HepG2 (cell line): ENCODE results near the gene MTHFS. TPM values are rescaled to one million over a fixed set of nuclear protein-coding genes. Genes with fewer than 3 reads are reported as not detected.

ENCODE experiments used
- DR1 ChIP-seq: sonication (generic); formaldehyde crosslinking; IDR thresholded peaks from 2 replicates; pipeline ENCODE4 v1.8.0; 2021; ENCODE audit warnings: mild to moderate bottlenecking, missing genetic modification reagents, inconsistent platforms
- FOXP1 ChIP-seq, 2 experiments: fragments of 450-650 bp in 1 of 2; IDR thresholded peaks; 2 replicates each; pipeline ENCODE4 v1.6.1; 2017 to 2018; ENCODE audit warnings: antibody characterized with exemption in 1 of 2
- GABPA ChIP-seq, 2 experiments: IDR thresholded peaks; 2 replicates each; pipeline ENCODE4 v1.6.1; 2011 to 2016; ENCODE audit warnings: low read depth in 2 of 2, low read length in 1 of 2, missing biosample characterization in 1 of 2, missing genetic modification characterization in 1 of 2
- HNRNPLL ChIP-seq: fragments of 200-400 bp; formaldehyde crosslinking; IDR thresholded peaks from 2 replicates; pipeline ENCODE4 v1.6.1; 2017; ENCODE audit warnings: mild to moderate bottlenecking, low read depth, low read length; ENCODE audit not compliant: poor library complexity, severe bottlenecking
- JUND ChIP-seq: sonication (generic); formaldehyde crosslinking; IDR thresholded peaks from 2 replicates; pipeline ENCODE4 v1.8.0; 2022; ENCODE audit warnings: mild to moderate bottlenecking, missing genetic modification reagents
- KAT8 ChIP-seq: IDR thresholded peaks from 2 replicates; pipeline ENCODE4 v1.6.1; 2016; ENCODE audit warnings: missing genetic modification reagents, missing compliant biosample characterization
- KMT2A ChIP-seq: sonication (generic); formaldehyde crosslinking; IDR thresholded peaks from 2 replicates; pipeline ENCODE4 v1.4.0; 2020; ENCODE audit warnings: missing genetic modification reagents
- MATR3 ChIP-seq: sonication (generic); formaldehyde crosslinking; IDR thresholded peaks from 2 replicates; pipeline ENCODE4 v1.4.0; 2020; ENCODE audit warnings: missing genetic modification reagents
- MXD3 ChIP-seq: IDR thresholded peaks from 2 replicates; pipeline ENCODE4 v1.6.1; 2016; ENCODE audit warnings: mild to moderate bottlenecking, missing biosample characterization, missing genetic modification reagents
- NFAT5 ChIP-seq: sonication (generic); formaldehyde crosslinking; IDR thresholded peaks from 2 replicates; pipeline ENCODE4 v1.4.0; 2020; ENCODE audit warnings: missing genetic modification reagents
- PAX8 ChIP-seq: sonication (generic); formaldehyde crosslinking; IDR thresholded peaks from 2 replicates; pipeline ENCODE4 v1.8.0; 2022; ENCODE audit warnings: mild to moderate bottlenecking, missing genetic modification reagents, borderline replicate concordance
- PHB2 ChIP-seq: fragments of 450-650 bp; IDR thresholded peaks from 2 replicates; pipeline ENCODE4 v1.6.1; 2018; ENCODE audit not compliant: partially characterized antibody
- PRDM15 ChIP-seq: sonication (generic); formaldehyde crosslinking; IDR thresholded peaks from 2 replicates; pipeline ENCODE4 v1.4.0; 2020; ENCODE audit warnings: missing genetic modification reagents
- SMARCC2 ChIP-seq: fragments of 450-650 bp; IDR thresholded peaks from 2 replicates; pipeline ENCODE4 v1.6.1; 2017; ENCODE audit warnings: antibody characterized with exemption, mild to moderate bottlenecking
- SOX13 ChIP-seq, 3 experiments: fragments of 450-650 bp in 1 of 3; sonication (generic) in 1 of 3; formaldehyde crosslinking in 1 of 3; IDR thresholded peaks in 2 of 3; conservative IDR thresholded peaks in 1 of 3; 2 replicates each; pipeline versions ENCODE4 v1.5.0 to v1.6.1; 2016 to 2020; ENCODE audit warnings: antibody characterized with exemption in 1 of 3, mild to moderate bottlenecking in 1 of 3, missing compliant biosample characterization in 1 of 3, missing genetic modification reagents in 1 of 3, moderate library complexity in 1 of 3
- SRF ChIP-seq: IDR thresholded peaks from 2 replicates; pipeline ENCODE4 v1.6.1; 2011; ENCODE audit warnings: mild to moderate bottlenecking, low read depth, low read length, moderate library complexity
- XBP1 ChIP-seq: sonication (generic); formaldehyde crosslinking; IDR thresholded peaks from 2 replicates; pipeline ENCODE4 v1.5.0; 2020; ENCODE audit warnings: missing genetic modification reagents
- ZNF136 ChIP-seq: sonication (generic); formaldehyde crosslinking; IDR thresholded peaks from 2 replicates; pipeline ENCODE4 v1.8.1; 2022; ENCODE audit warnings: low read depth, mild to moderate bottlenecking, moderate library complexity, missing genetic modification reagents
- ZNF317 ChIP-seq: sonication (generic); formaldehyde crosslinking; IDR thresholded peaks from 2 replicates; pipeline ENCODE4 v1.5.0; 2020; ENCODE audit warnings: mild to moderate bottlenecking, missing genetic modification reagents
- ZNF513 ChIP-seq: sonication (generic); formaldehyde crosslinking; conservative IDR thresholded peaks from 2 replicates; pipeline ENCODE4 v1.5.0; 2020; ENCODE audit warnings: missing genetic modification reagents
- polyA plus RNA-seq, 8 experiments: library from polyadenylated mRNA; depleted of rRNA in 3 of 8; stranded (reverse) in 7 of 8; unstranded in 1 of 8; fragments of >200 nt; fragmentation: Illumina TruSeq in 4 of 8; extraction: Trizol in 4 of 8; gene quantifications; 2 replicates each; pipeline versions ENCODE4 v1.2.1 to v1.2.3, GENCODE V29; 2011 to 2016; ENCODE audit warnings: low read depth in 4 of 8, missing spikeins in 1 of 8, mixed read lengths in 1 of 8; ENCODE audit not compliant: insufficient read depth in 1 of 8
- total RNA-seq, 5 experiments: library from RNA; depleted of rRNA; stranded (reverse); fragments of >200 nt; fragmentation: Illumina TruSeq; extraction: Trizol; gene quantifications; 2 replicates each; pipeline ENCODE4 v1.2.3, GENCODE V29; 2016; ENCODE audit warnings: low read depth in 1 of 5

Gene MTHFS
- total and polyA plus RNA-seq, 2 of the 13 experiments (the other 11 are each of a cell fraction or from before 2014, with no cell fraction given) = 37.0 to 49.7 TPM

GRCh38 chr15:79886124-79886523, 10.7 kb downstream of the MTHFS start (continued):
- TF ChIP-seq NFAT5 (CRISPR knock-in tag) (no peak), XBP1 (CRISPR knock-in tag) (no peak), KMT2A (CRISPR knock-in tag) (no peak), PAX8 (no peak), HNRNPLL (no peak), MXD3 (CRISPR knock-in tag) (no peak), MATR3 (CRISPR knock-in tag) (no peak), FOXP1 (IDR thresholded peaks at IDR 0.05) (peak; percentile 77), FOXP1 (CRISPR knock-in tag; IDR thresholded peaks at IDR 0.05) (peak; percentile 98), ZNF136 (no peak), PHB2 (no peak), SRF (no peak), ZNF317 (no peak), GABPA (IDR thresholded peaks at IDR 0.05; ENCODE audit: low read depth, low read length) (no peak), GABPA (CRISPR knock-in tag; IDR thresholded peaks at IDR 0.05; ENCODE audit: low read depth) (peak; percentile 29; the same call in 1 of the 2 replicates), KAT8 (CRISPR knock-in tag) (0 out of 2 replicates have a peak, but pooled peaks have one; percentile 15), SOX13 (IDR thresholded peaks at IDR 0.05) (peak; percentile 52; the same call in 1 of the 2 replicates), SOX13 (CRISPR knock-in tag; conservative IDR thresholded peaks at IDR 0.05 in 1 of 2, IDR thresholded peaks at IDR 0.05 in 1 of 2) (peak in 1 of 2 experiments; percentile 83; a peak in 2 of 4 replicates), SMARCC2 (no peak), ZNF513 (no peak), JUND (peak; percentile 68; the same call in 1 of the 2 replicates), PRDM15 (no peak), DR1 (CRISPR knock-in tag) (no peak)
